NCI-H1092 treated with DMSO at 0.1 percent for 48 hours (cell line): ENCODE results near the gene STAT2.
A peak's percentile ranks its signal among the peaks of the same experiment; 100 is the strongest.
"Not testable (repeated sequence)": the region's sequence is repeated elsewhere in the genome, so short reads cannot be mapped to it uniquely, and the experiment has no call there.

Experiments
- DNase-seq: peaks from one replicate; lab custom pipeline; 2025; lab: John Stamatoyannopoulos, UW

The STAT2 gene

DNA sequence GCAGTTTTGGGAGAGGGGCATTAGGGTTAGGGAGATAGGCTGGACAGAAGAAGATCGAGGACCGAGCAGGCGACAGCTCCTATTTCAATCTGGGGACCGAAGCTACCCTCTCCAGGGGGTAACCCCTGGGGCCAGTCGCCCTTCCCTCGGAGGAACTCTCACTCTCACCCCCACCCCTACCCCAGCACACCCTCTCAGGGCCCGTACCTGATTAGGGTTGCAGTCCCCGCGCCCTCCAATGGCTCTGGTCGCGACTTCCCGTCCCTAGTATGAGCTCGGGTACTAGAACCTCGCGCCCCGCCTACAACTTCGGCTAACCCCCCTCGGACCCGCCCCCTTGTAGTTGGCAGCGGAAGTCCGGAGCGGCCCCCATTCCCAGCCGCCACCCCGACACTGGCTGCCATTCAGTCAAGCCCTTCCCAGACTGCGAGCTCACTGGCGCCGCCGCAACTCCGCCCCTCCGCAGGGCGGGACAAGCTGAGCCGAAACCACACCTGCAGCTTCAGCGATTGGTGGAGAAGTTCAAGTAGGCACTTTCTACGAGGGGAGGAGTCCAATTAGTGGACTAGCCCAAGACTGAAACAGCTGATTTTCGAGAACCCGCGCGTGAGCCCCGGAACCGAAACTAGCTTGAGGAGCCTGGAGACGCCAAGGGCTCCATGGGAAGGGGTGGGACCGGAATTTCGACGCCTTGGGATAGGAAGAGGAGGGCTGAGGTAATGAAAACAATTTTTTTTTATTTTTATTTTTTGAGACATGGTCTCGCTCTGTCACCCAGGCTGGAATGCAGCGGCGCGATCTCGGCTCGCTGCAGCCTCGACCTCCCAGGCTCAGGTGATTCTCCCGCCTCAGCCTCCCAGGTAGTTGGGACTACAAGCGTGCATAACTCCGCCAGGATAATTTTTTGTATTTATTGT lies at the start of gene STAT2:
TSS of gene STAT2 (minus strand) at position 257 of the 917 bp plus-strand sequence. CDS start 3,536 bp downstream, outside the sequence.
- DNase-seq, result peak; percentile 96

DNA sequence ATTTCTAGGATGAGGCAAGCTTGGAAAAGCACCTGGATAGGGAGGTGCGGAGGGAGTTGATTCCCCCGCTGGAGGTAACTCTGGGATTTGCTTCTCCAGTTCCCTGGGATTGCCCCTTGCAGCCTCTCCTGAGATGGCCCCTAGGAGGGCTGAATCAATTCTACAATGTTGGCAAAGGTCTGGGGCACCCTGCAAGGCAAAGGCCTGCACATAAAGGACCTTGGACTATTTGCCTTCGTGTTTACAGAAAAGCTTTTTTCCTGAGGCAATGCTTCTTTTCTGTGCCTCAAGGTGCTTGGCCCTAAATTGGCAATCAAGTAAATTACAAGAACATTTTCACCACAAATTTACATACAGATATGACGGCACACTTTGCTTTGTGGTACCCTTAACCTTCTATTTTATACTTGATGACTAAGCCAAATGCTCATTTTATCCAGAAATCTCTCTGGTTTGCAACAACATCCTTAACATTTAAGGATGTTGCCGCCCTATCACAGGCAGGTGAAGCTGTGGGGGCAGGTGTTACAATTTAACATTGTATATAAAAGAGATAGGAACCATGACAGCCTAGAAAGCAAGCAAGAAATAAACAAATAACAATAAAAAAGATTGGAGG lies 49.0 kb upstream of the STAT2 start:
- DNase-seq, result no peak

DNA sequence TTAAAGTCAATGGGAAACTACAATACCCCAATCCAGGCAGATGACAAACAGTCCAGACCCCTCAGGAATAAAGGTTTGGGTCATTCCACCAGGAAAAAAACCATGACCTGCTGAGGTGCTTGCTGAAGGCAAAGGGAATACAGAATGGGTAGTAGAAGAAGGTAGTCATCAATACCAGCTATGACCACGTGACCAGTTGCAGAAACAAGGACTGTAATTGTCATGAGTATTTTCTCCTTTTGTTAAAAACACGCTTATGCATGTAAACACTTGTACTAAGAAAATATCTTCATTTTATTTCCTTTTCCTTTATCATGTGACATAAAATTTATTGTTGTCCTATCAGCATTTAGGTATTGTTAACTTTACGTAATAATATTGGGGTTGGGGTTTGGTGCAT lies 44.3 kb upstream of the STAT2 start:
- not testable (repeated sequence) for DNase-seq

DNA sequence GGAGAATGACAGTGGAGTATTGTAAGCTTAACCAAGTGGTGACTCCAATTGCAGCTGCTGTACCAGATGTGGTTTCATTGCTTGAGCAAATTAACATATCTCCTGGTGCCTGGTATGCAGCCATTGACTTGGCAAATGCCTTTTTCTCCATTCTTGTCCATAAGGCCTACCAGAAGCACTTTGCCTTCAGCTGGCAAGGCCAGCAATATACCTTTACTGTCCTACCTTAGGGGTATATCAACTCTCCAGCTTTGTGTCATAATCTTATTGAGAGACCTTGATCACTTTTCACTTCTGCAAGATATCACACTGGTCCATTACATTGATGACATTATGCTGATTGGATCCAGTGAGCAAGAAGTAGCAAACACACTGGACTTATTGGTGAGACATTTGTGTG lies 41.7 kb upstream of the STAT2 start:
- DNase-seq, result not testable (repeated sequence)

DNA sequence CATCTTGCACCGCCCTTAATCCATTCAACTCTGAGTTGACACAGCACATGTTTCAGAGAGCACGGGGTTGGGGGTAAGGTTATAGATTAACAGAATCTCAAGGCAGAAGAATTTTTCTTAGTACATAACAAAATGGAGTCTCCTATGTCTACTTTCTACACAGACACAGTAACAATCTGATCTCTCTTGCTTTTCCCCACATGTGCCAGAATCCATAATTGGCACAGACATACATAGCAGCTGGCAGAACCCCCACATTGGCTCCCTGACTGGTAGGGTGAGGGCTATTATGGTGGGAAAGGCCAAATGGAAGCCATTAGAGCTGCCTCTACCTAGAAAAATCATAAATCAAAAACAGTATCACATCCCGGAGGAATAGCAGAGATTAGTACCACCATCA lies 41.2 kb upstream of the STAT2 start:
- DNase-seq, result not testable (repeated sequence)

DNA sequence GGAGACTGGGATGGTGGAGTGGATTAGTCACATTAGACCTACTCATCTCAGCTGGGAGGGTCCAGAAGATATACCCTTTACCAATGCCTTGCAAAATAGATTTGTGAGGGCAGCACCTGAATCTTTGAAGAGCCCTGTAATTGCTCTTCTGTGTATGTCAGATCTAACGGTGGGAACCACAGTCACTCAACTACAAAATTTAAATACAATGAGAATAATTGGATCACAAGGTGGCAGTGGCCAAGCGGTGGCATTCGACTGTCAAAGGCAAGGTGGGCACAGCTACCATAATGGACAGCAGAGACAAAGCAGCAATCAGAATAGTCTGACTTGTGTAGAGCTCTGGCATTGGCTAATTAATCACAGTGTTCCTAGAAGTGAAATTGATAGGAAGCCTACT lies 39.6 kb upstream of the STAT2 start:
- DNase-seq, result not testable (repeated sequence)

DNA sequence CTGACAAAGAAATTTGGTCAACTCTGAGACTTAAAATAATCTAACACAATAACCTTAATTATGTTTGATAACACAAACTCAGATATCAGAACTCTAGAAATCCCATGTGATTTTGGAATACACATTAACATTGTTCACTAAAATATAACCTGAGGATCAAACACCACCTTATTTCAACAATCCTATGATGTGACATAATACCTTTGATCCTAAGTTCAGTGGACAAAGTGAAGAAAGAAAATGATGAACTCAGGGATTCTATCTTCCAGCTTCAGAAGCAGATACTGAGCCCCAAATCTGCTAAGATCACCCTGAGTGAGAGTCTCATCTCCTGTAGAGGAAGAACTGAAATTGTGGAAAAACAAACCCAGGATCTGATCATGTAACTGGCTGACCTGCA lies 38.4 kb upstream of the STAT2 start:
- DNase-seq, result no peak

DNA sequence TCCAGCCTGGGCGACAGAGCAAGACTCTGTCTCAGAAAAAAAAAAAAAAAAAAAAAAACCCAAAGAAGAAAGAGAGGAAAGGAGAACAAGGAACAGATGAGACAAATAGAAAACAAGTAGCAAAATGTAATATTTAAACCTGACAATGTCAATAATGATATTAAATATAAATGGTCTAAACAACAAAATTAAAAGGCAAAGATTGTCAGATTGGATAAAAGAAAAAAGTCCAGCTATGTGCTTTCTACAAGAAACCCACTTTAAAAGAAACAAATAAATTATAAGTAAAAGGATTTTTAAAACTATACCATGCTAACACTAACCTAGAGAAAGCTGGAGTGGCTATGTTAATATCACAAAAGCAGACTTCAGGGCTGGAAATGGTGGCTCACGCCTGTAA lies 32.4 kb upstream of the STAT2 start:
- no peak for DNase-seq

DNA sequence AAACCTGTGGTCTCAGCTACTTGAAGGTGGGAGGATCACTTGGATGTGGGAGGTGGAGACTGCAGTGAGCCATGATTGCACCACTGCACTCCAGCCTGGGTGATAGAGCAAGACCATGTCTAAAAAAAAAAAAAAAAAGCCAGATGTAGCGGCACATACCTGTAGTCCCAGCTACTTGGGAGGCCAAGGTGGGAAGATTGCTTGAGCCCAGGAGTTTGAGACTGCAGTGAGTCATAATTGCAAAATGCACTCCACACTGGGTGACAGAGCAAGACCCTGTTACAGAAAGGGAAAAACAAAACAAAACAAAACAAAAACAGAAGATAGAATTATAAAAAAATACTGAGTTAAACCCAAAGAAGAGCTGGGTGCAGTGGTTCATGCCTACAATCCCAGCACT lies 31.8 kb upstream of the STAT2 start:
- DNase-seq, result no peak

DNA sequence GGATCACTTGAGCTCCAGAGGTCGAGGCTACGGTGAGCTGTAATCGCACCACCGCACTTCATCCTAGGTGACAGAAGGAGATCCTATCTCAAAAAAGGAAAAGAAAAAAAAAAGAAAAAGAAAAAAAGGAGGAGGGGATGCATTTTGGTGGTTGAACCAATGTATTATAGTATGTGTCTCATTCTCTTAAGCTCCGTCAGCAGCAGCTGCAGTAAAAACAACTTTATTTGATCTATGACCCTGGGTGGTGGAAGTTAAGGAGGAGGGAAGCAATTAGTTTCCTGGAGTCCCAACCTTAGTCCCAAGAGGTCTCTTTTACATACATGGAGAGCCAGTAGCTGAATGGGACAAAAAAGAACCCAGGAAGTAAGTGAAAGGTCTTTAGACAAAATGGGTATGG lies 29.5 kb upstream of the STAT2 start:
- no peak for DNase-seq

DNA sequence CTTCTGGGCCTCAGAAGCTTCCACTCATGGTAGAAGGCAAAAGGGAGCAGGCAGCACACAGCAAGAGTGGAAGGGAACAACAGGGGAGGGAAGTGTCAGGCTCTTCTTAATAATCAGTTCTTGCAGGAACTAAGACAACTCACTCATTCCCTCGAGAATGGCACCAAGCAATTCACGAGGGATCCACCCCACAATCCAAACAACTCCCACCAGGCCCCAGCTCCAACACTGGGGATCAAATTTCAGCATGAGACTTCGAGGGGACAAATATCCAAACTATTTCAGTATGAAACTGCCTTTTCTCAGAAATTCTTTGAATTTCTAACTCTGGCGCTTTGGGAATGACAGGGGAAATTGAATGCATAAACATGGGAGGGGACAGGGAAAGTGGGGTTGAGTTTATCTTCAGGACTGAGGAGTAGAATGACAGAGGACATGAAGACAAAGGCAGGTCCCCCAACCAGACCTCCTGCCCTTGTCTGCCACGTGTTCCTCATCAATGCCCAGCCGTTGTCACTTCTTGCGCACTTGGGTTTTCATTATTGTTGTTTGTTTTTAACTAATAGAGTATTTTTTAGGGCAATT lies 27.3 kb upstream of the STAT2 start:
- no peak for DNase-seq

DNA sequence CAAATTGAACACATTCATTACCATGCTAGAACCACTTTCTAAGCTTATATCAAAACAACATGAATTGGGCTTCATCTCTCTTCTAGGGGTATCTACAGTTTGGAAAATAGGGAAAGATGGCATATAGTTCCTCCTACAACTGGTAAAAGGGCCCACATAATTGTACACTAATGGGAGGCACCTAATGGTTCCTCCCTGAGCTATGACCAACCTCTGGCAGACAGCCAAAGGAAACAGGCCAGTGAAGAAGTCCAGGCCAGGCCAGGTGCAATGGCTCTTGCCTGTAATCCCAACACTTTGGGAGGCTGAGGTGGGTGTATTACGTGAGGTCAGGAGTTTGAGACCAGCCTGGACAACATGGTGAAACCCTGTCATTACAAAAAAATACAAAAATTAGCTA lies 26.0 kb upstream of the STAT2 start:
- no peak for DNase-seq

DNA sequence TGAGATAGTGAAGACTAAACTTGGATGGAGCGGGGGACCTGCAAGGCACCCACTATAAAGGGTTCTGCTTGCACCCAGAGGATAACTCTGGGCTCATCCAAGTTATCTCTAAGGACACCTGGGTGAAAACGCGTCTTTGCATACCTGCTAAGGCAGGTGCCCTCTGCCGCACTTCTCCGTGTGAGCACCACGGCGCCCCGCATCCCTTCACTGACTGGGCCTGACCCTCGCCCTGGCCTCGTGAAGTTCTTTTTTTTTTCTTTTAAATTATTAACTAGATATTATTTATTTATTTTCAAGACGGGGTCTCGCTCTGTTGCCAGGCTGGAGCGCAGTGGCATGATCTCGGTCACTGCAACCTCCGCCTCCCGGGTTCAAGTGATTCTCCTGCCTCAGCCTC lies 22.7 kb upstream of the STAT2 start:
- no peak for DNase-seq

DNA sequence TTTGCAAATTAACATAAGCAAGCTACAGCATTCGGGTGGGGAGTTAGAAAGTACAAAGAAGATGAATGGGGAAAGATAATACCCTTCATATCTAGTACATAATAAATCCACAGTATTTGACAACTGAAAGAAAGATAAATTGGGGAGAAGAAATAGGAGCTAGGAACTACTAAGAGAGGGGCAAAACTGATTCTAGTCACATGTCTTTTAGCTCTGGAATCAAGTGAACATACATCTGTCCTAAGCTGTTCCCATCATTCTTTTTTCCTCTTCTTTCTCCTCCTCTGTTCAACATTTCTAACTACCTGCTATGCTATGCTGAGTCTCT lies 18.0 kb upstream of the STAT2 start:
- DNase-seq, result no peak

DNA sequence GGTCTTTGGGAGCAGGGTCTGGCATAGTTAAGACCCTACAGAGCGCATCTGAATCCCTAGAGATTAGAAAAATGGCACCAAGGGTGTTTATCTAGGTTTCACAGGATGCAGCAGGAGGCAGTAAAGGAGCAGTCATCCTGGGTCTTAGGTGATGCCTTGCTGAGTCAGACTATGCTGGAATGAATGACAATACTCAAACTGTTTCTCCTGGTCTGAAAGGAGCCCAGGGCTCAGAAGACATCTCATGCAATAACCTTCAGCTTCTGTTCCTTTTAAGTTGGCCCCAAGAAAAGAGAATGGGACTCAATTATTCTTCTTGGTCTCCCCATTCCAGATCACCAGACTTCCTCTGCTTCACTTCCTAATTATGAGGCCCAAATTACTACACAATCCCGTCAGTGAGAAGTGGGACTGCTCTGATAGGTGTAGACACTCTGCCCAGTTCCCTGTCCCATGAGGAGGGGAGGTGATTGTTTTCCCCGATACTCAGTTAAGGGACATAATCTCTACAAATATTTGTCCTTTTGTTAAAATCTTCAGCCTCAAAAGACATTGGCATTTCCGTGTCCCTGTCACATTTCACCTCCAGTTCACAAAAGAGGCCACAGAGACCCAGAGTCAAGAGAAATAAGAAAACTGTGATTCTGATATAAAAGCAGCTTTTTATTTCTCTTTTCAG lies 17.5 kb upstream of the STAT2 start:
- DNase-seq, result no peak

DNA sequence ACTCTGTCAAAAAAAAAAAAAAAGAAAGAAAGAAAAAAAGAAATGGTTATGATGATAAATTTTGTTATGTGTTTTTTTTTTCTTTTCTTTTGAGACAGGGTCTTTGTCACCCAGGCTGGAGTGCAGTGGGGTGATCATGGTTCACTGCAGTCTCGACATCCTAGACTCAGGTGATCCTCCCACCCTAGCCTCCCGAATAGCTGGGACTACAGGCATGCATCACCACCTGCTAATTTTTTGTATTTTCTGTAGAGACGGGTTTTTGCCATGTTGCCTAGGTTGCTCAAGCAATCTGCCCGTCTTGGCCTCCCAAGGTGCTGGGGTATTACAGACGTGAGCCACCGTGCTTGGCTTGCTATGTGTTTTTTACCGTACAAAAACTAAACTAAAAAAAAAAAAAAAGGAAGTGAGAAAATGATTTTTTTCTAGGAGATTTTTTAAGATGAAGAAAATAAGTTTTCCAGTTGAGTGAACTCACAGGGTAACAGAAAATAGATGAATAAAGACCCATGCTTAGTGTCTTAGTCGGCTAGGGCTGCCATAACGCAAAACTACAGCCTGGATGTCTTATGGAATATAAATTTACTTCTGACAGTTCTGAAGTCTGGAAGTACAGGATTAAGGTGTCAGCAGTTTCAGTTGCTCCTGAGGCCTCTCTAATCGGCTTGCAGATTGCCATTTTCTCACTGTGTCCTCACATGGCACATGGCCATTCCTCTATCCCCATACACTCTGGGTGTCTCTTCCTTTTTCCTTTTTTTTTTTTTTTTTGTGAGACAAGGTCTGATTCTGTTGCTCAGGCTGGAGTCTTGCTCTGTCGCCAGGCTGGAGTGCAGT lies 15.9 kb upstream of the STAT2 start:
- DNase-seq, result no peak

DNA sequence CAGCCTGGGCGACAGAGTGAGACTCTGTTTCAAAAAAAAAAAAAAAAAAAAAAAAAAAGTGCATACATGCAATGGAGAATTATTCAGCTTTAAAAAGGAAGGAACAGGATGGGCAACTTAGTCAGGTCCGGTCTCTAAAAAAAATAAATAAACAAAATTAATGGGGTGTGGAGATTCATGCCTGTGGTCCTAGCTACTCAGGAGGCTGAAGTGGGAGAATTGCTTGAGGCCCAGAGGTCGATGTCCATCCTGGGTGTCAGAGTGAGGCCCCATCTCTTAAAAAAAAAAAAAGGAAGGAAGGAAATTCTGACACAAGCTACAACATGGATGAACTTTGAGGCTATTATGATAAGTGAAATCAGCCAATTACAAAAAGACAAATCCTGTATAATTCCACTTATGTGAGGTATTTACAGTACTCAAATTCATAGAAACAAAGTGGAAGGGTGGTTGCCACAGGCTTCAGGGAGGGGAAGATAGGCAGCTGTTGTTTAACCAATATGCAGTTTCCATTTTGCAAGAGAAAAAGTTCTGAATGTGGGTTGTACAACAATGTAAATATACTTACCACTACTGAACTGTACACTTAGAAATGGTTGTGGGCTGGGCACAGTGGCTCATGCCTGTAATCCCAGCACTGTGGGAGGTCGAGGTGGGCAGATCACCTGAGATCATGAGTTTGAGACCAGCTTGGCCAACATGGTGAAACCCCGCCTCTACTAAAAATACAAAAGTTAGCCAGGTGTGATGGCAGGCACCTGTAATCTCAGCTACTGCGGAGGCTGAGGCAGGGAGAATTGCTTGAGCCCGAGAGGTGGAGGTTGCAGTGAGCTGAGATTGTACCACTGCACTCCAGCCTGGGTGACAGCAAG lies 15.1 kb upstream of the STAT2 start:
- no peak for DNase-seq

DNA sequence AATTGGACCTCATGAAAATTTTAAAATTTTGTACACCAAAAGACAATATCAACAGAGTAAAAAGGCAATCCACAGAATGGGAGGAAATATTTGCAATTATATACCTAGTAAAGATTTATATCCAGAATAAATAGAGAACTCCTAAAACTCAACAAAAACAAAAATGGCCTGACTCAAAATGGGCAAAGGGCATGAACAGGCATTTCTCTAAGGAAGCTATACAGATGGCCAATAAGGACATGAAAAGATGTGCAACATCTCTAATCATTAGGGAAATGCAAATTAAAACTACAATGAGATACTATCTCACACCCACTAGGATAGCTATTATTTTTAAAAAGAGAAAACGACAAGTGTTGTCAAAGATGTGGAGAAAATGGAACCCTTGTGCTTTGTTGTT lies 13.6 kb upstream of the STAT2 start:
- no peak for DNase-seq

DNA sequence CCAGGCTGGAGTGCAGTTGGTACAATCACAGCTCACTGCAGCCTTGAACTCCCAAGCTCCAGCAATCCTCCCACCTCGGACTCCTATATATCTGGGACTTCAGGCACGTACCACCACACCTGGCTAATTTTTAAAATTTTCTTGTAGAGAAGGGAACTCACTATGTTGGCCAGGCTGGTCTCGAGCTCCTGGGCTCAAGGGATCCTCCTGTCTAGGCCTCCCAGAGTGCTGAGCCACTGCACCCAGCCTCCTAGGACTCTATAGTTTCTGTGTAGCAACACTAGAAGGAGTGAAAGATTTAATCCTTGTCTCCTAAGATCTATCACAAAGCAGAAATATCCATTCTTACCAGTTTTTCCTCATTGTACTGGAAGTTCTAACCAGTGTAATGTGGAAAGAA lies 7.0 kb upstream of the STAT2 start:
- DNase-seq, result no peak

DNA sequence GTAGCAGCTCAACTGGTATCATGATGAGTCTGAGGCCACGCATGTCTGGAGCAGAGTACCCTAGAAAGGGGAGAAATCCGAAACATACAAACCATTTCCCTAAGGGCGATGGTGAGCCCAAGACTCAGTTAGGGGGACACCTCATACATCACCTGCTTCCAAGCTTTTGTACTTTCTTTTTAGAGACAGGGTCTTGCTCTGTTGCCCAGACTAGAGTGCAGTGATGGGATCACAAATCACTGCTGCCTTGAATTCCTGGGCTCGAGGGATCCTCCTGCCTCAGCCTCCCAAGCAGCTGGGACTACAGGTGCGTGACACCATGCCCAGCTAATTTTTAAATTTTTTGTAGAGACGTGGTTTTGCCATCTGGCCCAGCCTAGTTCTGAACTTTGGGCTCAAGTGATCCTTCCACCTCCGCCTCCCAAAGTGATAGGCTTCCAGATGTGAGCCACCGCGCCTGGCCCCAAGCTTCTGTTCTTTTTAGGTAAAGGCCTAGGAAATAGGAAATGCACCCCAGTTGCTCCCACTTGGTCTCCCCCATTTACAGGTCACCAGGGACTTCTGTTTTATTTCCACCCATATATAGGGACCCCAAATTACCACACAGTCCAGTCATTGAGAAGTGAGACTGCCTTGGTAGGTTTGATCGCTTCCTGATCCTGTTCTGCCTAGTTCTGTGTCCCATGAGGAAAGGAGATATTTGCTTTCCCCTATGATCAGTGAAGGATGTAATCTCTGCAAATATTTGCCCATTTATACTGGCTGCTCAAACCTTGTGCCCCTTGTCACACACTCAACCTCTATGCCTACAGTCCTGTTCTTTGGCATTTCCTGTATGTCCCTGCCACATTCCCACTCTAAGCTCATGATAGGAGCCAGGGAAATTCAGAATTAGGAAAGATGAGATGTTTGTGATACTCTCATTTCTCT lies 2.5 kb upstream of the STAT2 start, which contains the start of gene APOF:
TSS of gene APOF (minus strand) at position 728 of the 930 bp plus-strand sequence. CDS start at position 616, 112 bp downstream.
- DNase-seq, result no peak
